Activated T-helper 1 cell treated with anti-CD3 and anti-CD28 coated beads, Interleukin-2, amount 50 U/mL, for 16 hours (primary cell): Measurements from ENCODE around the gene FAM217A.
A peak's percentile ranks its signal among the peaks of the same experiment; 100 is the strongest.

Experiments
- DNase-seq, 2 donors: peaks; one replicate each; pipeline ENCODE4 v3.0.0-alpha.2; 2020; ENCODE audit warnings: low read depth in 1 of 2, low spot score in 1 of 2

The FAM217A gene

DNA sequence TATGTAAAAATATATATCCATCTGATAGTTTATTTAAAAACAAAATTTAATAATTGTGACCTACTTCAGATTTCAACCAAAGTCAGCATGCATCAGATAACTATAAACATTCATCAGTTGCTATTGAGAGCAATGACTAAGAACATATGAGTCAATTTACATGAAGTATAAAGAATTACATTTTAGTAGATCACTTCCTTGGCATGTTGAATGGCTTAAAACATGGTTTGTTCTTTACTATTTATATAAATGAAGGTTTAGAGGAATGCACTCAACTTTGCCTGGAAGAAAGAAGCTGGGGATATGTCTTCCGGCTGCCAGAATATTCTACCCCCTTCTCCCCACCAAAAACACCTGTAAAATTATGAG is 6.4 kb upstream of the FAM217A start:
- DNase-seq = no peak

DNA sequence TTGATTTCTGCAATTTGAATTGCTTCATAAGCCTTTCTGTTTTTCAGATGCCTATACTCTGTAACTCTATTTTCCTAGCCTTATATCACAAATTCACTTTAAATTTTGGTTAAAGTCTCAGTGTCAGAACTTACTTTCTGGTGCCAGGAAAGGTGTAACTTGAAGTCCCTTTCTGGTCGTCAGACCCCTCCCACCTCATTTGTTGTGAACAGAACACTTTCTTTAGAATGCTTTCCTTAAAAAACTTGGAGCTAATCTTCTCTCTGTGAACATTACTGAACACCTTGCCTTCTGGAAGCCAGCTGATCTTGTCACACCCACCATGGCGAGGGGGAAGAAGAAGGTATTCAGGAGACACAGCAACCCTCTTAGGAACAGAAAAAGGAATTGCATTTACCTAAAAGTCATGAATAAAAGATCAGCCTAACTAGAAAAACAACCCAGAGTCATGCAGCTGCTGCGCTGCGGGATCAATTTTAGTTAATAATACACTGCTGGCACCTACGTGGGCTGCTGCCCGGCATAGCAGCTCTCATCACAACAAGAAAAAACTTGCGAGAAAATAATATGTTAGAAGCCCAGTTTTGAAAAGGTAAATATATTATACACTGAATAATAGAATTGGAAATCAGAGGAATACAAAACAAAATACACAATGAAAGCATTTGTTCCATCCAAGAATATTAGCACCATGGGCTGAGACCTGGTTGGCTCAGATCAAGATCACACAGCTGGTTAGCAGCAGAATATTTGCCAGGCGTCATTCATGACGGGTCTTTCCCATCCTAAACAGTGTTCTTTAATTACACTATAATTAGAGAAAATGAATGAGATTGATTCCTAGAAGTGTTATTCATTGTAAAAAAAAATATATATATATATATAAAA is 5.8 kb upstream of the FAM217A start:
- no peak for DNase-seq

DNA sequence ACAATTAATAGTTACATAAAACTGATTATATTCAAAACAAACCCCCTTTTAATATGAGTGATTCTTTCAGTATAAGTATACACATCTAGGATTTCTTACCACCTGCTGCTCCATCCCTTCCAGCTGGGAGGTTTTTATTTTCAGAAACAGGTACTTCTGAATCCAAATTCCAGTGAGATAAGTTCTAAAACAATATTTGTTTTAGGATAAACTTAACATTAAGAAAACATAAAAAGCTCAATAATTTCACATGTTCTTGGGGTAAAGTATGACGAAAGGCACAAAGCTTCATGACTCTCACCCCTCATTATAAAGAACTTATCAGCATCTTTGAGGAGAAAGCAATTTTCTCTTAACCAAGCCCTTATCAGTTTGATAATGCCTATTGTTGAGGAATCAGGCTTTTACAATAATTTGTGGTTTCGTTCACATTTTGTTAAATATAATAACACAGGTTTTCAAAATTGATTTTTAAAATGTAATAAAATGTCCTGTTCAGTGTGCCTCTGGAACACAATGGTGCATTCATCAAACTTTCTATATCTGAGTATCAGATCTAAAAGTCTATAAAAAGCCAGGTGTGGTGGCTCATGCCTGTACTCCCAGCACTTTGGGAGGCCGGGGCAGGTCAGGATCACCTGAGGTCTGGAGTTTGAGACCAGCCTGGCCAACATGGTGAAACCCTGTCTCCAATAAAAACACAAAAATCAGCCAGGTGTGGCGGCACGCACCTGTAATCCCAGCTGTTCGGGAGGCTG is 4.3 kb downstream of the FAM217A start:
- DNase-seq = no peak

DNA sequence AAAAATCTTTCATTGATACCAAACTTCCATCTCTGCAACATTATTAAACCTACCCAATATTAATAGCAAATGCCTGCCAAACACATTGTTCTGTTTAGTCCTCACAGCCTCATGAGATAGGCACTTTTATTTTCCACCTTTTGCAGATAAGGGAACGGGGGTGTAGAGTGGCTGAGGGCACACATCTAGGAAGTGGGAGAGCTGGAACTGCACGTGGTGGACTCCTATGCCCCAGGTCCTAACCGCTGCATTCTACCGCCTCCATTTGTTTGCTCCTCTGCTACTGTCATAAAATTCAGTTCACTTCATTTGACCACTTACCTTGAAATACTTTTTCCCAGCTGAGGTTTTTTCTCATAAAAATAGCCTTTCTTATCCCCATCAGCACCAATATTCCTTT is 7.6 kb downstream of the FAM217A start:
- no peak for DNase-seq

DNA sequence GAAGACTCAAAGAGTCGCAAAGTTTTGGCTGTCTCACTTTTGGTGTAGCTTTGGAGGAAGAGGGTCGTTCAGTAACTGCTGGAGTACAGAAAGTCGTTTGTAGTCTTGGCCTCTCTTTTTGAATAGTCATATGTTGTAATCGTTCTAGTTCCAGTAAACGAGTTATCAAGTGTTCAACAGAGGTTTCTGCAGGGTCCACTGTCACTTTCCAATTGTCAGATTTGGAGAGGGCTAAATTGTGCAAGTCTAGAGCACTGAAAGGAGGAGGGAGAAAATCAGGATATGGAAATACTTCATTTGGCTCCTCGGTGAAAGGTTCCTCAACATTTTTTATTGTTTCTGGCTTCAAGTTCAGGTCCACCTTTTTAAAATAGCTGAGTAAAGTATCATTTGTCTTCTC is 9.7 kb downstream of the FAM217A start:
- no peak for DNase-seq

DNA sequence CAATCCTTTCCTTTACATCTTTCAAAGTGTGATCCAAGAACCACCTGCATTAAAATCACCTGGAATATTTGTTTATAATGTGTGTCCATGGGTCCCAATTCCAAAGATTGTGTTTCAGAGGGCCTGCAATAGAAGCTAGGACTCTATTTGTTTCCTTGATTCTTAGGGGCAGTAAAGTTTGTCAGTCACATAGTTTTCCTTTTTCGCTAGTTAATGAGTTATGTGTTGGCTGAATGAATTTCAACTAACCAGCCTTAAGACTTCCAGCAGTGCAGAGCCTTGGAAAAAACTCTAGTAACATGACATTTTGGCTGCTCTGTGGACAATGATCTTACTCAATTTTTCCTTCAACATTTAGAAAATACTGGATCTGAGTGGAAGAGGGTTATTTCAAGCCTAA is 11.3 kb downstream of the FAM217A start:
- no peak for DNase-seq

DNA sequence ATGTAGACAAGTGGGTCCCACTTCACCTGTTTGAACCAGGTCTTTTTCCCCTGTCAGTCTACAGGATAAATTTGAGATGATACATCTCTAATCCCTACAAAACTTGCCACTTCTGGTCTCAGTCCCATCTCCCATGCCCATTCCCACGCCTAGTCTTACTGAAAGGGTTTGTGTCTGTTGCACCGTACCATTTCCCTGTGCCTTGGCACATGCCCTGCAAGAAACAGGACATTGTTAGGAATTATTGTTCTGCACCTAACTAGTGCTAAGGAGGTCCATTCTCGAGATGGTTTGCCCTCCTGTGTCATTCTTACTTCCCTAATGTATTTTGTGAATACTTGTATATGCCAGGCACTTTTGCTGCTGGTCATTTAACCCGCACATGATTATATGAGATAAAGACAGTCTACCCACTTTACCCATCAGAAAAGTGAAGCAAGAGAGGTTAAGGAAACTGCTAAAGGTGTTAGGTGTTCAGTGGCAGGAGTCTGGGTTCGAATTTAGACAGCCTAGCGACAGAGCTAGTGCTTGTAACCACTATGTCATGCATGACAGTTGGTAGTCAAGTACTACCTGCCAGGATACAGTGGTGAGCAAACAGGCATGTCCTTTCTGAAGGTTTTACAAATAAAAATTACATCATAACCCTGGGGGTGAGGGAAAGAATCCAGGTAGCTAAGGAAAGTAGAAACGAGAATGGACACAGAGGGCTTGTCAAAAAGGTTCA is 12.7 kb downstream of the FAM217A start:
- no peak for DNase-seq

DNA sequence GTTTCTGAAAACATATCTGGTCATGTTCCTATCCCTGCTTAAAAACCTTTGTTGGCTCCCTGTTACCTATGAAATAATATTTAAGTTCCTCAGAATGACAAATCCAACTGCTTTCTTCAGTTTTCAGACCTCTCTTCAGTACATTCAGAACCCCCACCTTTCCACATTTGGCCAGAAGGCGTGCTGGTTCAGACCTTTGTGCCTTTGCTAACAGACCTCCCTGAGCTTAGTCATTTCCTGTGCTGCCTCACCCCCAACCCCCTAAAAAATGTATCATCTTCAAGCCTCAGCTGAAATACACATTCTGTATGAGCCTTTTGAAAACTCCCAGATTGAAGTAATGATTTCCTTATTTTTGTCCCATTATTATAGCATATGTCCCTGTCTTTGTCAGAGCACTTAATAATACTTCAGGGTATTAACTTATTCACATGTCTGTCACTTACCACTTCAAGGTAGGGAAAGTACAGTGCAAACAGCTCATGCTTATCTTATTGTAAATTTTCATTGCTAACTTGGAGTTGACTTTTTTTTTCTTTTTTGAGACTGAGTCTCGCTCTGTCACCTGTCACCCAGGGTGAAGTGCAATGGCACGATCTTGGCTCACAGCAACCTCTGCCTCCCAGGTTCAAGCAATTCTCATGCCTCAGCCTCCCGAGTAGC is 19.7 kb downstream of the FAM217A start:
- peak in 1 of 2 donors; percentile 23 for DNase-seq

DNA sequence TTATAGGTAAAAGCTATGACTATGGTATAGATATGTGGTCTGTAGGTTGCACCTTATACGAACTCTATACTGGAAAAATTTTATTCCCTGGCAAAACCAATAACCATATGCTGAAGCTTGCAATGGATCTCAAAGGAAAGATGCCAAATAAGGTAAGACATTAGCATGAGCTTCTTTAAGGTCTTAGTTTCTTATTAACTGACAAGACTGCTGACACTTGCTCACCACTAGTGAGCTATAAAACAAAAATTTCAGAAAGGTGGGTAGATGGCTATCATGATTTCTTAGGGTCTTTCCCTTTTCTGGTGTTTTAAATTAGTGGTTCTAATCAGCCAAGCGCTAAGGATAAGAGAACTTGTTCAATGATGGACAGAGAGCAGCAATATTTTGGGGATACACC is 21.9 kb downstream of the FAM217A start:
- no peak for DNase-seq

DNA sequence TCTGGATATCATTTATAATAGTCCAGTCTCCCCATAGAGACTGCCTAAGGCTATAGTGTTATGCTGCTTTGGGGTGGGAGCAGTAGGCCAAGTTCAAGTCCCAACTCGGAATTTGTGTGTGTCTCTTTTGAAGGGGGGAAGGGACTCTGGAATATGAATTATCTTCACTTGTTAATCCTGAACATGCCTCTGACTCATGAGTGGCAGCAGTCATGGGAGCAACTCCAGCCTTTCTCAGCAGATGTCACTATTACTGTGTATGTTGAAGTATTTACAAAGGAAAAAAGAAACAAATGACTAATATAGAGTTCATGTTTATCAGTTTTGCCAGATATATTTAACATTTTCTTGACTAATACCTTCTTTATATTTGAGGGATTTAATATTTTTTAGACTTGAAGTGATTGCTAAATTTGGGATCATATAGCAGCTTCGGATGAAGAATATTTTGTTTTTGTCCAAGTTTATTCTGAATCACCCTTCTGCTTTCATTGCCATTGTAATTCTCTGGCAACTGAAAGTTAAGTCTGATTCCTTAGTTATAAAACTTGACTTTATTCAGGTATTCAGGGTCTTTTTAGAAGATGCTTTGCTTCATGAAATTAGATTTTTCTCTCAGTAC is 23.4 kb downstream of the FAM217A start:
- DNase-seq = no peak

DNA sequence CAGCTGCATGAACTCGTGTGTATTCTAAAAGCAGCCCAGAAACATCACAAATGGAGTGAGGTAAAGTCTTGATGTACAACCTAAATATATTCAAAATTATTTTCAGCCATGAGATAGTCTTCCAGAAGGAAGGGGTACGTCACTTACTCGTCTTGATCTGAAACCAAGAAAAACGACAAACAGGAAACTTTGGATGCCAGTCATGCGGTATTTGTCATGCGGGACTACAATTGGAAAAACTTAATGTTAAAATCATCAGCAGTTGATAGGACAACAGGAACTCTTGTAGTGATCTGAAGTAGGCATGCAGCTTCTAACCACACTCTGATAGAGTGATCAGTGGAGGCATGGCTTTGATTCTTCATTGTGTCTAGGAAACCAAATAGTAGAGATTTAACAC is 29.7 kb downstream of the FAM217A start:
- no peak for DNase-seq

DNA sequence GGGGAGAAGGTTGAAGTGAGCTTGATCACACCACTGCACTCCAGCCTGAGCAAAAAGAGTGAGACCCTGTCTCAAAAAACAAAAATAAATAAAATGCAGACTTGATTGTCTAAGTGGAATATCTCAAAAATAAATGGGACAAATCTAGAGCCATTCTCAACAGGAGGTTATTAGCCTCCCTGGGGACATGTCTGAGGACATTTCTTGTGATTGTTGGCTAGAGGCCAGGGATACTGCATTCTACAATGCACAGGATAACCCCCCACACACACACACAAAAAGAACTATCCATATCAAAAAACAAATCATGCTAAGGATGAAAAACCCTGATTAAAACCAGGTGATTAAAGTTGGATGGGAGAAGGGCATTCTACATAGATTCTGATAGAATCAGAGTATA is 37.5 kb downstream of the FAM217A start:
- DNase-seq = no peak

DNA sequence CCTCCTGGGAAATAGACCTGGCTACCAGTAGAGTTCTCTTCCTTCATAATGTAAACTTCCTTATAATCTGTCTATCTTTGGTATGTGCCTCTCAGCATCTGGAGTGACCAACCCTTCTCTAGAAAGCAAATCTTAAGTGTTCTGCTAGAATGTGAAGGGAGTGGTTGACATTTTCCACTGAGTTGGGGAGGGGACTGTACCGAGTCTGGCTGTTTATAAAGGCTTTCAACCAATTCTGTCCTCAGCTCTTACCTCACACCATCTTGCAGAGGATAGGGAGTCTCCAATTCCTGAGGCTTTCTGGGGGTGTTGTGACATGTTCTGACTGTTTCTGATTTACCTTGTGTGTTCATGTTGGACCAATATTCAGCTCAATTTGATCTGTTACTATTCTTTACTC is 39.6 kb downstream of the FAM217A start:
- no peak for DNase-seq

DNA sequence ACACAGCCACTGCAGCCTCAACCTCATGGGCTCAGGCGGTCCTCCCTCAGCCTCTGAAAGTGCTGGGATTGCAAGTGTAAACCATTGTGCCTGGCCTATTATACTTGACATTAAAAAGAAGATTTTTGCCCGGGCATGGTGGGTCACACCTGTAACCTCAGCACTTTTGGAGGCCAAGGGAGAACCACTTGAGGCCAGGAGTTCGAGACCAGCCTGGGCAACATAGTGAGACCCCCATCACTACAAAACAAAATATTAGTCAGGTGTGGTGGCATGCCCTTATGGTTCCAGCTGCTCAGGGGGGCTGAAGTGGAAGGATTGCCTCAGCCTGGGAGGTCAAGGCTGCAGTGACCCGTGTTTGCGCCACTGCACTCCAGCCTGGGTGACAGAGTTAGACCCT is 42.4 kb downstream of the FAM217A start:
- no peak for DNase-seq

DNA sequence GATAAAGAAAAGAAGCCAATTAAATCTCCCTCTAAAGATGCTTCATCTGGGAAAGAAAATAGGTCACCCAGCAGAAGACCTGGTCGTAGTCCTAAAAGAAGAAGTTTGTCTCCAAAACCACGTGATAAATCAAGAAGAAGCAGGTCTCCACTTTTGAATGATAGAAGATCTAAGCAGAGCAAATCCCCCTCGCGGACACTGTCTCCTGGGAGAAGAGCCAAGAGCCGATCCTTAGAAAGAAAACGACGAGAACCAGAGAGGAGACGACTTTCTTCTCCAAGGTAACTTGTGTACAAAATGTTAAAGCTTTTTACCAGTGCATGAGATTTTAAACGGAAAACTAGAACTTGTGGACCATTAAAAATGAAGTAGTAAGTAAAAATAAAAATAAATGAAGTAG is 46.5 kb downstream of the FAM217A start:
- DNase-seq = no peak

DNA sequence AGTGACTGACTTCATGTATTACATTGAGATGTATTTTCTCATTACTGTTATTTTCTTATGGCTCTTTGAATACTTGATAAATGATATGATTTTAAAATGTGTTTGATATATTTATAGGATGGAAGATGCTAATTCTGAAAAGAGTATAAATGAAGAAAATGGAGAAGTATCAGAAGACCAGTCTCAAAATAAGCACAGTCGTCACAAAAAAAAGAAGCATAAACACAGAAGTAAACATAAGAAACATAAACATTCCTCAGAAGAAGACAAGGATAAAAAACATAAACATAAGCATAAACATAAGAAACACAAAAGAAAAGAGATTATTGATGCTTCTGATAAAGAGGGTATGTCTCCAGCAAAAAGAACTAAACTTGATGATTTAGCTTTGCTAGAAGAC is 47.5 kb downstream of the FAM217A start:
- no peak for DNase-seq

DNA sequence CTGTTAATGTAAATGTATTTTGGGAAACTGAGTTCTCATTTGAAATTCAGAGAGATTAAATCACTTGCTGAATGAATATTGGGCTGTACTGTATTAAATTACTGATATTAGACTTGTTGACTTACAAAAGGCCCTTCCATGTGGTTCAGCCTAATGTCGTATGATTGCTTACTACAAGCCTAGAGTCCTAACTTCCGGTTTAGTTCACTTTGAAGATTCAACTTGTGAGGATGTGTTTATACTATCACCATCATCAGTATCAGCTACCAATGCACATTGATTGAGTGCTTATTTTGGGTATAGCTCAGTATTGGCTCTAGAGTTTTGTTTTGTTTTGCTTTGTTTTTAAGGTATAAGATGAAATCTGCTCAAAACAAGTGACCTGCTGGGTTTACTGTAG is 48.3 kb downstream of the FAM217A start:
- no peak for DNase-seq

DNA sequence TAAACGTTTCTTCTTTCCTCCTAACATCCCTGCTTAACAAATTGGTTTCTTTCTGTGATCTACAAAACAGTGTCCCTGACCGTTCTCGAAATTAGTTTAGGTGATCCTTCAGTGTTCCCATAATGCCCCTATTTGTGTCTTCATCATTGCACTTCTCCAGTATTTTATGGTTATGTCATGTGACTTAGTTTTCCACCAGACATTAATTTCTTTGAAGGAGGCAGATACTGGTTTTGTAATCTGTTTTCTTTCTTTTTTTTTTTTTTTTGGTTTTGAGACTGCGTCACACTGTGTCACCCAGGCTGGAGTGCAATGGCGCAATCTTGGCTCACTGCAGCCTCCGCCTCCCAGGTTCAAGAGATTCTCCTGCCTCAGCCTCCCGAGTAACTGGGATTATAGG is 49.2 kb downstream of the FAM217A start:
- no peak for DNase-seq

DNA sequence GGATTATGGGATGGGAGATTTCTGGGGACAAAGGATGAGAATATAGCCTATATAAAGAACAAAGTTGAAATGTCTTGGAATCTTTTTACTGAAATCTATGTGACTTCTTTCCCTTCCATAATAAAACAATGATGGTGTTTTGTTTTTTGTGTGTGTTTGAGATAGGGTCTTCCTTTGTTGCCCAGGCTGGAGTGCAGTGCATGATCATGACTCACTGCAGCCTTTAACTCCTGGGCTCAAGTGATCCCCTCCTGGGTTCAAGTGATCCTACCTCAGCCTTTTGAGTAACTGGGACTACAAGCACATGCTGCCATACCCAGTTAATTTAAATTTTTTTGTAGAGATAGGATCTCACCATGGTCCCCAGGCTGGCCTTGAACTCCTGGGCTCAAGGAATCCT is 50.9 kb downstream of the FAM217A start:
- no peak for DNase-seq

DNA sequence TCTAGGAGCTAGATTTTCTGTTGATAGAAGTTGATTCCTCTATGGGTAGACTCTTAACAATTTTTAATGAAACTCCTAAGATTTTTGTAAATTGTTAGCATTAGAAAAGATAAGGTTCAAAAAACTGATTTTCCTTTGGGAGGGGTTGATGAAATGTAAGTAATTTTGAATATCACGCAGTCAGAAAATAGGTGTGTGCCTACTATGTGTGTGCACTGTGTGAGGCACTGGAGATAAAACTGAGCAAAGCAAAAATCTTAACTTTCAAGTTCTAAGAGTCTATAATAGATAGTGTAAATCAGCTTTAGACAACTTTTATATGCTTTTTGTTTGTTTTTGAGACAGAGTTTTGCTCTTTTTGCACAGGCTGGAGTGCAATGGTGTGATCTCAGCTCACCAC is 53.3 kb downstream of the FAM217A start:
- DNase-seq = no peak

DNA sequence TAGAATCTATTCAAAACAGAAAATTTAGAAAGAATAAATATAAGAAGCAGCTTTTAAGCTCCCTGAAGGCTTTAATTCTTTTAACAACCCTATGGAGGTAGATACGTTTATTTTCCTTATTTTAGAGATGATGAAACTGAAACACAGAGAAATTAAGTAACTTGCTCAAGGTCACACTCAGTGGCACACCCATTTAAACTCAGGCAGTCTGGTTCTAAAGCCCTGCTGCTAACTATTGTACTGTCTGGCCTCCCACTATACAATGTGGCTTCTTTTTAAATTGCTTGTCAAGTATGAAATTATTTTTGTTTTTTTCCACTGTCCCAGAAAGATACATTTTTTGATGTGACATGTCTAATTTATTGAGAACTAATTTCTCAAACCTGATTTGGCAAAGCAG is 55.7 kb downstream of the FAM217A start:
- DNase-seq = no peak
